ENCODE results near the gene ANO2. TPM values are rescaled to one million over a fixed set of nuclear protein-coding genes. Genes with fewer than 3 reads are reported as not detected.

ANO2 gene
- polyA plus RNA-seq, 1 donor from 2014 or later, result 1.8 TPM

GRCh38 chr12:5807090-5807414 is 138.0 kb downstream of the ANO2 start:
- Histone ChIP-seq H3F3A (ENCODE audit: insufficient read depth, low read length, poor library complexity, severe bottlenecking) (no peaks in the 10 kb centered on the region), H3K4me2 (ENCODE audit: low read length) (no peak overlapping the region)
- TF ChIP-seq CTCF (IDR thresholded peaks at IDR 0.05; ENCODE audit: poor library complexity, severe bottlenecking) (no peak), RAD21 (conservative IDR thresholded peaks at IDR 0.05) (no peak), TAF1 (IDR thresholded peaks at IDR 0.05; ENCODE audit: low read depth) (no peak), EP300 (conservative IDR thresholded peaks at IDR 0.05; ENCODE audit: poor library complexity, severe bottlenecking) (no peak), POLR2AphosphoS5 (IDR thresholded peaks at IDR 0.05) (no peak), SMC3 (conservative IDR thresholded peaks at IDR 0.05; ENCODE audit: poor library complexity) (no peak), EZH2 (IDR thresholded peaks at IDR 0.05; ENCODE audit: borderline replicate concordance, insufficient read depth, low read length, poor library complexity, severe bottlenecking) (no peak), MXI1 (conservative IDR thresholded peaks at IDR 0.05; ENCODE audit: poor library complexity, severe bottlenecking) (no peak), REST (IDR thresholded peaks at IDR 0.05; ENCODE audit: borderline replicate concordance) (no peak)

GRCh38 chr12:5806371-5807089 is 138.5 kb downstream of the ANO2 start:
- H2AFZ ChIP-seq (ENCODE audit: low read depth, low read length), result no peak overlapping the region
- no peak overlapping the region for H3K27ac ChIP-seq (ENCODE audit: low read length)
- H3F3A ChIP-seq (ENCODE audit: insufficient read depth, low read length, poor library complexity, severe bottlenecking), result no peaks in the 10 kb centered on the region
- H3K9me2 ChIP-seq (ENCODE audit: insufficient read depth, low read length), result no peaks in the 10 kb centered on the region
- no peaks in the 10 kb centered on the region for H4K20me1 ChIP-seq (ENCODE audit: insufficient read depth)
- no peaks in the 10 kb centered on the region for H3K27me3 ChIP-seq (ENCODE audit: insufficient read depth, low read depth, low read length)
- H3K4me2 ChIP-seq (ENCODE audit: low read length), result no peak overlapping the region
- no peaks in the 10 kb centered on the region for H3K9me3 ChIP-seq (ENCODE audit: low read length)
- TF ChIP-seq POLR2AphosphoS5 (IDR thresholded peaks at IDR 0.05), result no peak
- no peak for TF ChIP-seq REST (IDR thresholded peaks at IDR 0.05; ENCODE audit: borderline replicate concordance)
- TF ChIP-seq RAD21 (conservative IDR thresholded peaks at IDR 0.05), result no peak
- TF ChIP-seq EZH2 (IDR thresholded peaks at IDR 0.05; ENCODE audit: borderline replicate concordance, insufficient read depth, low read length, poor library complexity, severe bottlenecking), result no peak
- no peak for TF ChIP-seq TAF1 (IDR thresholded peaks at IDR 0.05; ENCODE audit: low read depth)
- TF ChIP-seq CTCF (IDR thresholded peaks at IDR 0.05; ENCODE audit: poor library complexity, severe bottlenecking), result no peak
- no peak for TF ChIP-seq EP300 (conservative IDR thresholded peaks at IDR 0.05; ENCODE audit: poor library complexity, severe bottlenecking)
- TF ChIP-seq MXI1 (conservative IDR thresholded peaks at IDR 0.05; ENCODE audit: poor library complexity, severe bottlenecking), result no peak
- TF ChIP-seq SMC3 (conservative IDR thresholded peaks at IDR 0.05; ENCODE audit: poor library complexity), result no peak
- no peaks in the 10 kb centered on the region for H3K79me2 ChIP-seq (replicated peaks; ENCODE audit: insufficient read depth, low read length)
- H3K36me3 ChIP-seq (ENCODE audit: insufficient read depth, low read length), result no peaks in the 10 kb centered on the region
- no peak overlapping the region for H3K4me3 ChIP-seq (ENCODE audit: low read length)
- H3K9ac ChIP-seq (ENCODE audit: low read length), result no peak overlapping the region

More at GRCh38 chr12:5807090-5807414, 138.0 kb downstream of the ANO2 start:
- Histone ChIP-seq H3K4me3 (ENCODE audit: low read length) (no peak overlapping the region), H3K9ac (ENCODE audit: low read length) (no peak overlapping the region), H3K36me3 (ENCODE audit: insufficient read depth, low read length) (no peaks in the 10 kb centered on the region), H4K20me1 (ENCODE audit: insufficient read depth) (no peaks in the 10 kb centered on the region), H3K79me2 (replicated peaks; ENCODE audit: insufficient read depth, low read length) (no peaks in the 10 kb centered on the region), H3K27me3 (ENCODE audit: insufficient read depth, low read depth, low read length) (no peaks in the 10 kb centered on the region), H2AFZ (ENCODE audit: low read depth, low read length) (no peak overlapping the region), H3K27ac (ENCODE audit: low read length) (no peak overlapping the region), H3K9me3 (ENCODE audit: low read length) (no peaks in the 10 kb centered on the region), H3K9me2 (ENCODE audit: insufficient read depth, low read length) (no peaks in the 10 kb centered on the region)

Measured in neural cell (in vitro differentiated cells).